ENCODE data around the gene P3H3. TPM values are rescaled to one million over a fixed set of nuclear protein-coding genes. Genes with fewer than 3 reads are reported as not detected.

P3H3 gene, protein sequence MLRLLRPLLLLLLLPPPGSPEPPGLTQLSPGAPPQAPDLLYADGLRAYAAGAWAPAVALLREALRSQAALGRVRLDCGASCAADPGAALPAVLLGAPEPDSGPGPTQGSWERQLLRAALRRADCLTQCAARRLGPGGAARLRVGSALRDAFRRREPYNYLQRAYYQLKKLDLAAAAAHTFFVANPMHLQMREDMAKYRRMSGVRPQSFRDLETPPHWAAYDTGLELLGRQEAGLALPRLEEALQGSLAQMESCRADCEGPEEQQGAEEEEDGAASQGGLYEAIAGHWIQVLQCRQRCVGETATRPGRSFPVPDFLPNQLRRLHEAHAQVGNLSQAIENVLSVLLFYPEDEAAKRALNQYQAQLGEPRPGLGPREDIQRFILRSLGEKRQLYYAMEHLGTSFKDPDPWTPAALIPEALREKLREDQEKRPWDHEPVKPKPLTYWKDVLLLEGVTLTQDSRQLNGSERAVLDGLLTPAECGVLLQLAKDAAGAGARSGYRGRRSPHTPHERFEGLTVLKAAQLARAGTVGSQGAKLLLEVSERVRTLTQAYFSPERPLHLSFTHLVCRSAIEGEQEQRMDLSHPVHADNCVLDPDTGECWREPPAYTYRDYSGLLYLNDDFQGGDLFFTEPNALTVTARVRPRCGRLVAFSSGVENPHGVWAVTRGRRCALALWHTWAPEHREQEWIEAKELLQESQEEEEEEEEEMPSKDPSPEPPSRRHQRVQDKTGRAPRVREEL
- total RNA-seq (2014; rRNA removed; shearing (Covaris generic)) = 29.5 and 35.2 TPM in 2 replicates

DNA sequence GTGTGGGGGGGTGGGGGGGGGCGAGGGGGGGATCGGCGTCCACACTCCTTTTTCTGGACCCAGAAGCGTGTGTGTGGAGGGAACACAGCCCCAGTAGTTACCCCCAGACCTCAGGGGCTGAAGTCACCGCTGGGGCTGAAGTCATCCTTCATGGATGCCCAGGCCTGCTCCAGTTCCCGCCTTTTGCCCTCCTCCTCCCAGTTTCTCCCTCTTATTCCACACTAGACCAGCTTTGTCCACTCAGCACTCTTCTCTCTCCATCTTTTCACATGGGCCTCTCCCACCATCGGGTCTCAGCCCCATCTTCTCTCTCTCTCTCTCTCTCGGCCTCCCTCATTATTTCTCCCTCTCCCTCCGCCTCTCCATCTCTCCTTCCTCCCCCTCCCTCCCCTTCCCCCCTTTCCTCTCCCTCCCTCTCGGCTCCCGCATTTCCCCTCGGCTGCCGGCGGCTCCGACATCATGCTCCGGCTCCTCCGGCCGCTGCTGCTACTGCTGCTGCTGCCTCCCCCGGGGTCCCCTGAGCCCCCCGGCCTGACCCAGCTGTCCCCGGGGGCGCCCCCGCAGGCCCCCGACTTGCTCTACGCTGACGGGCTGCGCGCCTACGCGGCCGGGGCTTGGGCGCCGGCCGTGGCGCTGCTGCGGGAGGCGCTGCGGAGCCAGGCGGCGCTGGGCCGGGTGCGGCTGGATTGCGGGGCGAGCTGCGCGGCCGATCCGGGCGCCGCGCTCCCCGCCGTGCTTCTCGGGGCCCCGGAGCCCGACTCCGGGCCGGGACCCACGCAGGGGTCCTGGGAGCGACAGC, at the start of gene P3H3:
P3H3 (plus strand) TSS at position 426 of the 799 bp plus-strand sequence; CDS start at position 460, 34 bp downstream.
- DNase-seq (ENCODE audit: low spot score) = peak; percentile 53

DNA sequence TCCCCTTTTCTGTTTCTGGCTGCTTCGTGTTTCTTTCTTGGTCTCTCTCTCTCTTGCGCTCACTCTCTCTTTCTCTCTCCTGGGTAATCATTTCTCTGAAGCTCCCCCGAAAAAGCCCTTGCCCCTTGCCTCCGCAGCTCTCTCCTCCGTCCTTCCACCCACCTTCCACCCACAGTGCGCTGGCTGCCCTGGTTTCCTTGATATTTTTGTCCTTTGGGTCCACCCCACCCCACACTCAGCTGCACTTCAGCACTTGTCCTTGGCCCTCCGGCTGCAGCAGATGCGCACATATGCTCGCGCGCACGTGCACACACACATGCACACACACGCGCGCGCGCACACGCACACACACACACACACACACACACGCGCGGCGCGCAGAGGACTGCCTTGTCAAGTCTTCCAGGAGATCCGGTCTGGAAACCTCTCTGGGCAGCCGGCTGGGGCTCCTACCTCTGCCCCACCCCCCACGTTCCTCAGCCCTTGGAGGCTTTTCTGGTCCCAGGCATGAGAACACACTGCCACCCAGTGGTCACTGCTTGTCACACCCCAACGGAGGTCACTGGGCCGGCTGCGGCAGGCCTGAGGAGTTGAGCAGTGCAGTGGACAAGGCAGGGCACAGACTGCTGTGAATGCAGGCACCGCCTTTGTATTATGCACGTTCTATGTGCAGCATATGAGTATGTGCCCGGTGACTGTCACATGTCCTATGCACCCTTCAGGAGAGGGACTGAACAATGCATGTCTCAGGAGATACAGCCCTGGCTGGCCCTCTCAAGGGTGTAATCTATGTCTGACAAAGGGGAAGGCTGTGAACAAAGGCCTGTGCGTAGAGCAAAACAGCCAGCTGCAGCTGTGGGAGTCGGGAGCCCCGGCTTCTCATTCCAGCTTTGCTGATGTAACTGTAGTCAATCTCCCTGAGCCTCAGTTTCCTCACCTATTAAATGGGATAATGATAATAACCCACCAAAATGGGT, 49.3 kb upstream of the P3H3 start:
- DNase-seq (ENCODE audit: low spot score) = peak; percentile 93

DNA sequence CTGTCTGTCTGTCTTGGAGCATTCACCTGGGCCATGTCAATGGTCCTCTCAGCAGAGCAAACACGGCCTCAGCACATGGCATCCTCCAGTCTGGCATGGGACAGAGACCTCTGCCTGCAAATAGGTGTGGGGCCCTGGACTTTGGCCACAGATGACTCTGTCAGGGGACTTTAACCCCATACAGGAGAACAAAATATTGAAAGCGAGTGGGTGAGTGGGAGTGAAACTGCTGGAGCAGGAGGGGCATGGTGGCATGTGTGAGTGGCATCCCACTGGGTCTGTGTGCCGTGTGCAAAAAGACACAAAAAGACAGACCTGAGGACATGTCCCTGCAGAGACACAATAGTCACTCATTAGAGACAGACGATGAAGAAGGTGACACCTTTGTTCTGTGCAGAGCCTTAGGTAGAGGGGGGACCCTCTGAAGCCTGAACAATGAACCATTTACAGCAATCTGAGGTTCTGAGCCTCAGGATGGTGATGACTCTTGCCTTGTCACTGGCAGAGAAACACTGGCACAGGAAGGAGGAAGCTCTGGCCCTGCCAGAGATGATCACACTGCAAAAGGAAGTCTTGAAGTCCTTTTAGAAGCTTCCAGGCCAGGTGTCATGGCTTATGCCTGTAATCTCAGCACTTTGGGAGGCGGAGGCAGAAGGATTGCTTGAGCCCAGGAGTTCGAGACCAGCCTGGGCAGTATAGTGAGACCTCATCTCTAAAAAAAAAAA, 48.3 kb upstream of the P3H3 start:
- no peak for DNase-seq (ENCODE audit: low spot score)

DNA sequence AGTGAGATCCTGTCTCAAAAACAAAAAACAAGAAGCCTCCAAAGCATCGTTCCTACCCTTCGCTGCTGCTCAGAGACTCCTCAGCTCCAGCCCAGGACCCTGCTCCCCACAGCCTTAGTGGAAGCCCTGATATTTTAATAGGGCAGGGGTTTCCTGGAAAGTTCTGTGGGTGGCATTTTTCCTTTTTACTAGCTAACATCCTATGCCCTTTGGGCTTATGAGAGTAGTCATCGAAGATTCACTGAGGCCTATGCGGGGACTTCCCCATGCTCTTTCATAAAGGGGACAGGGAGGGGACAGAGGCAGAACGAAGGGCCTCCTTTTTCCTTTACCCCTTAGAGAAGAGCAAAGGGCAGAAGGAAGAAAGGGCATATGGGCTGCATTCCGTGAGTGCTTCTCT, 47.6 kb upstream of the P3H3 start:
- no peak for DNase-seq (ENCODE audit: low spot score)

DNA sequence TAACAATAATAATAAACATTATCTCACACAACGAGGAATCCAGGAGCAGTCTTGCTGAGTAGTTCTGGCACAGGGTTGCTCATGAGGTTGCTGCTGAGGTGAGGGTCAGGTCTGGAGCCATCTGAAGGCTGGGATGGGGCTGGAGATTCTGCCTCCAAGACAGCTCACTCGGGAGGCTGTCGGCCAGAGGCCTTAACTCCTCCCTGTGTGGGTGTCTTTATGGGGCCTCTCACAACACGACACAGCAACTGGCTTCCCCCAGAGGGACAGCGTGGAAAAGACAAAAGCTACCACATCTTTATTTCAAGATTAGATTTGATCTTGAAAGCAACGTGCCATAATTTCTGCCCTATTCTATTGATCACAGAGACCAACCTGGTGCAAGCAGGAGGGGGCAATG, 46.1 kb upstream of the P3H3 start:
- no peak for DNase-seq (ENCODE audit: low spot score)

DNA sequence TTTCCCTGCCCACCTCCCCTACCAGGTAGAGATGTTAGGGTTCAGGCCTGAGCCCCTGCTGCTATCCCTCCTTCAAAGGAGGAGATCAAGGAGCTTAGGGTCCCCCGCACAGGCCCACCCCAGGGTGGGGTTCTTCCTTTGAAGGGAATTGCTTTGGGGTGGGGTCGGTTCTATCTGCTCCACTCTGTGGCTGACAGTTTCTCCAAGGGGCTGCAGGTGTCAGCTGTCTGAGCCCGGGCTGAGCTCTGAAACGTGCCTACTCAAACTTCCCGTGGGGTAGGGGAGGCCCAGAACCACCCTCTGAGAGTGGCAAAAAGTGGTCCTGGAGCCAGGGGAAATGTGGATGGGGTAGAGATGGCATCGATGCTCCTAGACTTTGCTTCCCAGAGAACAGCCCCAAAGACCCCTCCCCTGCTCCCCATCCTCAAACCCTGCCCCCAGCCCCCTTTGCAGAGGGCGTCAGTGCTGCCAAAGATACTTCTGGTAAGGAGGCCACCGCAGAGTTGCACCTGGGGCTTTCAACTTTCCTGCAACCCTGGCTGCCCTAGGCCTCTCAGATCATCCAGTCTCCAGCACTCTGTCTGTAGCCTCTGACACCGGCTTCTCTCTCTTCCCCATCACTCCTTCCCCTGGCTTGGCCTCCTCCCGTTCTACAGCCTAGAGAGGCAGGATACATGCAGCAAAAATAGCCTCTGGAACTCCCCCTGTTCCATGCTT, 45.2 kb upstream of the P3H3 start:
- DNase-seq (ENCODE audit: low spot score) = no peak

DNA sequence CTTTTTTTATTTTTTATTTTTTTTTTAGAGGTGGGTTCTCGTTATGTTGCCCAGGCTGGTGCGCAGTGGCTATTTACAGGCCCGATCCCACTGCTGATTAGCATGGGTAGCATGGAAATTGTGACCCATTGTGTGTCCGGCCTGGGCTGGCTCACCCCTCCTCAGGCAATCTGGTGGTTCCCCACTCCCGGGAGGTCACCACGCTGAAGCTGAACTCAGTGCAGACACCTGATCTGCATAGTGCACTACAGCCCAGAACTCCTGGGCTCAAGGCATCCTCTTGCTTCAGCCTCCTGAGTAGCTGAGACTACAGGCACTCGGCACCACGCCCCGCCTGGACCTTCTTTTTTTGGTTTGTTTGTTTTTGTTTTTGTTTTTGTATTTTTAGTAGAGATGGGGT, 44.4 kb upstream of the P3H3 start:
- DNase-seq (ENCODE audit: low spot score) = no peak

DNA sequence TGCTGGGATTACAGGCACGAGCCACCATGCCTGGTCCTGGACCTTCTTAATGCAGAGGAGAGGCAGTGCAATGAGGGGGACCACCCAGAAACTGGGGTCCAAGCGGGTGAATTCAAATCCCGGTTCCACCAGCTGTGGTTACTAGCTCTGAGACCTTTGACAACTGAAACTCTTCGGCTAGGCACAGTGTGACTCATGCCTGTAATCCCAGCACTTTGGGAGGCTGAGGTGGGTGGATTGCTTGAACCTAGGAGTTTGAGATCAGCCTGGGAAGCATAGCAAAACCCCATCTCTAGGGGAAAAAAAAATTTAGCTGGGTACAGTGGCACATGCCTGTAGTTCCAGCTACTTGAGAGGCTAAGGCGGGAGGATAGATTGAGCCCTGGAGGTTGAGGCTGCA, 43.9 kb upstream of the P3H3 start:
- no peak for DNase-seq (ENCODE audit: low spot score)

DNA sequence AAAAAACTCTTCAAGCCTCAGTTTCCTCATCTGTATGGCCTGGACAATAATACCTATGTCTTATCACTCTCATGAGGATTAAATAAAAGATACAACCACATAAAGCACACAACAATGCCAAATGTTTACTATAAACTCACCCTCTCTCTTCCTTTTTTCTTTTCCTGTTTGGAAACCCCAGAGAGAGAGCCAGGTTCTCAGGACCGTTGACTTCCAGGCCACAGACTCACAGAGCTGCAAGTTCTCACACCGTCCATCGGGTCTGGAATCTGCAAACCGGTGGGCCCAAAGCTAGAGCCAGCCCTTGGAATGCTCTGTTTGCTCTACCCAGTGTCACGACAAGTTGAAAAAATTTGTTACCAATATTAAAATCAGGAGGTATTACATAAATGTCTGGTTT, 43.4 kb upstream of the P3H3 start:
- DNase-seq (ENCODE audit: low spot score) = no peak

DNA sequence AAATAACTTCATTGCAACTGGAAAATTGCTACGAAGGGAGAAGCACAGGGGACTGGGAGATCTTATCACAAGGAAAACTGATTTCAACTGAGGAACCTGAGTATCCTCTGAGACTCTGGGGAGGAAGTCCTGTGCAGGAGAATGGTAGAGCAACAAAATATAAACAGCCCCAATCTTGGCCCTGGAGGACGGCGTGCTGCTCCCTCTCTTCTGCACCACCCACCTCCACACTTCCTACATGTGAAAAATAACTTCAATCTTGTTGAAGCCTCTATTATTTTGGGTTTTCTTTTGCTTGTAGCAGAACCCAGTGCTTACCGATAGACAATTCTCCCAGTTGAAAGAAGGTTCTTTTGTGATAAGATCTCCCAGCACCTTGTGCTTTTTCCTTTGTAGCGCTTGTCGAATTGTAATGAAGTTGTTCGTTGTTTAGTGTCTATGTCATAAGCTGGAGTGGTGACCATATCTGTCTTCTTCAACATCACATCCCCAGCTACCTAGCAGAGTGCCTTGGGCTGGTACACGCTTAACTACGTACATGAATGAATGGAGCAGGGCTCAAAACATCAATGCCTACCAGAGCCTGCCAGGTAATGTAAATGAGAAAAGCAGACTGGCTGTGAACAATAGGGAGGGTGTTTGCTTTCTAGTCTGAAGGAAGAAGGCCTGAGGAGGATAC, 41.7 kb upstream of the P3H3 start:
- no peak for DNase-seq (ENCODE audit: low spot score)

DNA sequence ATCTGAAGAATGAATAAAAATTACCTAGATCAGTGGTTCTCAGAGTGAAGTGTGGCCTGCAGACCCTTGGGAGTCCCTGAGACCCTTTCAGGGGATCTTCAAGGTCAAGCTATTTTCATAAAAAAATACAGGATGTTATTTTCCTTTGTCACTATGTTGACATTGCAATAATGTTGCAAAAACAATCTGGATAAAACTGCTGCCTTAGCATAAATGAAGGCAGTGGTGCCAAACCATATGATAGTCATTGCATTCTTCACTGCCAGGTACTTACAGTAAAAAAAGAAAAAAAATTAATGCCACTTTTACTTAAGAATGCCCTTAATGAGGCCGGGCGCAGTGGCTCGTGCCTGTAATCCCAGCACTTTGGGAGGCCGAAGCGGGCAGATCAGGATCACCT, 40.9 kb upstream of the P3H3 start:
- no peak for DNase-seq (ENCODE audit: low spot score)

DNA sequence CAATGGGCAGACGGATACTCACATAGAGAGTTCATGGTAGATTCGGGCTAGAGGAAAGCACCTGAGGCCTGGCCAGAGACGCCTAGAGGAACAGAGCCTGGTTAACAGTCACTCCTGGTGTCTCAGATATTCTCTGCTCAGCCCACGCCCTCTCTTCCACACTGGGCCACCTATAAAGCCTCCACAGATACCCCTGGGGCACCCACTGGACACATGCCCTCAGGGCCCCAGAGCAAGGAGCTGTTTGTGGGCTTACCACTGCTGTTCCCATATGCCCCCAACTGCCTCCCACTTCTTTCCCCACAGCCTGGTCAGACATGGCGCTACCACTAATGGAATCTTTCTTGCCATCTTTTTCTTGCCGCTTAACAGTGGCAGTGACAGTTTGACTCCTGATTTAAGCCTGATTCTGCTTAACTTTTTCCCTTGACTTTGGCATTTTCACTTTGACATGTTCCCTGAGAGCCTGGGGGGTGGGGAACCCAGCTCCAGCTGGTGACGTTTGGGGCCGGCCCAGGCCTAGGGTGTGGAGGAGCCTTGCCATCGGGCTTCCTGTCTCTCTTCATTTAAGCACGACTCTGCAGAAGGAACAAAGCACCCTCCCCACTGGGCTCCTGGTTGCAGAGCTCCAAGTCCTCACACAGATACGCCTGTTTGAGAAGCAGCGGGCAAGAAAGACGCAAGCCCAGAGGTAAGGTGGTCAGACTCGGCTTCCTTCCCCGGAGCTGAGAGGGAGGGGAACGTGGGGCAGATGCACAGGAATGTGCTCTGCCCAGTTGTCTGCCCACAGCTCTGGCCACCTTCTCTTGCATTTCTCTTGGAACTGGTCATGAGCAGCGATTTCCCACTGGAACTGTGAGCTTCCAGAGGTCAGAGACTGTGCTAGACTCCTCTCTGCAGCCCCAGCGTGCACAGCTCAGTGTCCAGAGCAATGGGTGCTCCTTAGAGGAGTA, 39.0 kb upstream of the P3H3 start, which contains the start of gene CD4:
CD4 (plus strand) TSS at position 557 of the 953 bp plus-strand sequence. CDS start 10,611 bp downstream, outside the sequence.
- no peak for DNase-seq (ENCODE audit: low spot score)

DNA sequence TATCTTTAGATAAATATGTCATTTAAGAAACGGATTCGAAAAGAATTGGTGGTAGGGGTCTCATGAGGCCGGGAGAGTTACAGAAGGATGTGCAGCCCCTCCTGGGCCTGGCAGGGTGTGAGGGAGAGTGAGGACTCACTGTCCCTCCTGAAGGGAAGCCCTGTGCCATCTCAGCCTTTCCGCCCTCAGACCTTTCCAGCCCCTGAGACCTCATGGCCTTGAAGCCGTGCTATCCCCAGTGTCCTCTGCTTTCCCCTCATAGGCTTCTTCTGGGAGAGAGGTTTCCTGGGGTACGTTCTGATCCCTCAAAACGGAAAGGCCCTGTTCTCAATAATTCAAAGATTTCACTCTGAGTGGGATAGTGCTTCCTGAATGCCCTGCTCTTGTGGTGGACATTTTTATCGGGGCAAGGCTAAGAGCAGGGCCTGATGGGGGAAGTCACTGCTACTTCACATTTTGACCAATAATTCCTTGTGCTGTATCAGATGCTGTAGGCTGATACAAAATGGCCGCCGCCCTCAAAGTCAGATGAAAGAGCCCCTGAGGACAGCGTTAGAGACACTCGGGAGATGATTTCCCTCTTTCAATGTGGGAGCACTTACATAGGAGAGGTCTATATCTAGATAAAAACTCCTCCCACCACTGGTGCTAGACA, 37.6 kb upstream of the P3H3 start:
- DNase-seq (ENCODE audit: low spot score) = no peak

DNA sequence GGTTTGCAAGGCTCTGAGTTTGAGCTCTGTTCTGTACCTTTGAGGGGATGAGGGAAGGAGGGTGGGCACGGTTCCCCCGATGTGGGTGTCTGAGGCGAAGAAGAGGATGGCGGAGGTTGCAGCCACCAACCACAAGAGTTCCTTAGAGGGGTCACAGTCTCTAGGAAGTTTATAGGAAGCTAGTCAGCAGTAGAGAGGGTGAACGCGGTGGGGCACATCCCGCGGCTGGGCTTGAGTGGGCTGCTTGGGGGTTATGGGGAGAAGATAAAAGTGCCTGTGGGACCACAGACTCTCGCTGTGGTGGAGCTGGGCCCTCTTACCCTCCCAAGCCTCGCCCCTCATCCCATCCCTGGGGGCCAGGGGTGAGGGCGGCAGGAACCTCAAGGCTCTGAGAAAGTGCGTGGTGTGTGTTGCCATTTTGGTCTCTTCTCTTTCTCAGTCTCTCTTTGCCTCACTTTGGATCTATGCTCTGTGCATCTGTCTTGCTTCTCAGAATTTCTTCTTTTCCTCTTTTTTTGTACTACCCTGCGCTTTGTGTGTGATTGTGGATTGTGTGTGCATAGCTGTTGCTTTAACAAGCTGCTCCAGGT, 36.2 kb upstream of the P3H3 start:
- DNase-seq (ENCODE audit: low spot score) = no peak

DNA sequence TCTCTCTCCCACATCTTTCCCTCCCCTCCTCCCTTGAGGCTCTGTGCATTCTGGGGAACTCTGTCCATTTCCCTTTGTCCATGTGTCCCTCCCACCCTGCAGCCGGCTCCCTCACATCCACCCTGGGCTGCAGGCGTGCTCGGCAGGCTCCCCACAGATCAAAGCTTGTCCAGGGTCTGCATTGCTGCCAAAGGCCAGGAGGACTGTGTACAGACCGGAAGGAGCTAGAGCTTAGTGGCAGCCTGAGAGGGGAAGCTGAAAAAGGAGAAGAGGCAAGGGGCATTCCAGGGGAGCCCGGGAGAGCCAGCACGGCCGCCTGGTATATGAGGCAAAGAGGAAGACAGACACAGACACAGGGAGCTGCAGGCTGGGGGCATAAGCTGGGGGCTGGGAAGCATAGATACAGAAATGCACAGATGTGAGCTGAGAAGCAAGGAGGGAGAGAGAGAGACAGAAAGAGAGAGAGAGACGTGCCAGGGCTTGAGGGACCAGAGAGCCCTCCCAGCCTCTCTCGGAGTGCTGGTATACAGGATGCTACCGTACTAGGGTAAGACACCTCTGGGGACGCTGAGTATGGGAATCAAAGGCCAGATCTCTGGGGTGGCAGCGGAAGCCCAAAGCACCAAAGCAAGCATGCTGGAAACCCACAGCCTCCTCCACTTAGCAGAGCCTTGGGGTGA, 35.5 kb upstream of the P3H3 start:
- DNase-seq (ENCODE audit: low spot score) = no peak

DNA sequence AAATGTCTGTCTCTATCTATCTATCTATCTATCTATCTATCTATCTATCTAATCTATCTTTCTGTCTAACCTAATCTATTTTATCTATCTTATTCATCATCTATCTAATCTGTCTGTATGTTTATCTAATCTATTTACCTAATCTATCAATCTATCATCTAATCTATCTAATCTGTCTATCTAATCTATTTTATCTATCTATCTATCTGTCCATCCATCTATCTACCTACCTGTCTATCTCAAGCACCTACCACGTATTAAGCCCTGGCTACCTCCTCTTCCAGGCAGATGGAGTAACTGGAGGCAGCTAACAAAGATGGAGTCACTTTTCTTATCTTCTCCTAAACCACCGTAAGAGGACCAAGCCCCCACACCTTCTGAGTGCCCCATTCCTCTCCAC, 33.1 kb upstream of the P3H3 start:
- no peak for DNase-seq (ENCODE audit: low spot score)

All from H4 (cell line).